Ascending aorta (tissue), 2 donors: ENCODE results near the gene PITHD1. TPM values are rescaled to one million over a fixed set of nuclear protein-coding genes. Genes with fewer than 3 reads are reported as not detected.
"Not testable (repeated sequence)": the region's sequence is repeated elsewhere in the genome, so short reads cannot be mapped to it uniquely, and the experiment has no call there.

Experiments
- DNase-seq, 2 donors: peaks; one replicate each; pipeline ENCODE4 v3.0.0-alpha.2; 2019; ENCODE audit warnings: low spot score in 2 of 2
- H3K27ac ChIP-seq, 2 donors: fragments of 200-600 bp; sonication (generic); one replicate each; pipeline ENCODE4 v1.5.1; 2016 to 2017; ENCODE audit warnings: mild to moderate bottlenecking in 1 of 2
- H3K27me3 ChIP-seq: fragments of 200-600 bp; sonication (generic); one replicate; pipeline ENCODE4 v1.5.1; 2017
- H3K36me3 ChIP-seq, 2 donors: fragments of 200-600 bp; sonication (generic); one replicate each; pipeline ENCODE4 v1.5.1; 2016
- H3K4me1 ChIP-seq, 2 donors: fragments of 200-600 bp; sonication (generic); one replicate each; pipeline ENCODE4 v1.5.1; 2016 to 2017; ENCODE audit warnings: mild to moderate bottlenecking in 1 of 2
- H3K4me3 ChIP-seq, 2 donors: fragments of 200-600 bp; sonication (generic); one replicate each; pipeline ENCODE4 v1.5.1; 2016 to 2017; ENCODE audit warnings: mild to moderate bottlenecking in 1 of 2
- H3K9me3 ChIP-seq, 2 donors: fragments of 200-600 bp; sonication (generic); one replicate each; pipeline ENCODE4 v1.5.1; 2016
- intact Hi-C: fragments of 100-400 bp; cut with DNase I; formaldehyde crosslinking; loops from one replicate; pipeline ENCODE4 v1.15.1; 2023
- total RNA-seq: library from RNA; depleted of rRNA; stranded (reverse); fragments of >200 nt; gene quantifications from one replicate; pipeline ENCODE4 v1.1.0, GENCODE V29; 2016
- TF ChIP-seq, protein P1 (sequence below), 3 experiments: fragments of 200-600 bp in 2 of 3; fragments of 450-650 bp in 1 of 3; sonication (generic) in 2 of 3; IDR thresholded peaks; one replicate each; pipeline ENCODE4 v1.5.1; 2016 to 2019; ENCODE audit warnings: antibody characterized with exemption in 3 of 3, mild to moderate bottlenecking in 1 of 3, moderate library complexity in 1 of 3

PITHD1 gene
- total RNA-seq, 1 donor from 2014 or later: 60.1 TPM

DNA sequence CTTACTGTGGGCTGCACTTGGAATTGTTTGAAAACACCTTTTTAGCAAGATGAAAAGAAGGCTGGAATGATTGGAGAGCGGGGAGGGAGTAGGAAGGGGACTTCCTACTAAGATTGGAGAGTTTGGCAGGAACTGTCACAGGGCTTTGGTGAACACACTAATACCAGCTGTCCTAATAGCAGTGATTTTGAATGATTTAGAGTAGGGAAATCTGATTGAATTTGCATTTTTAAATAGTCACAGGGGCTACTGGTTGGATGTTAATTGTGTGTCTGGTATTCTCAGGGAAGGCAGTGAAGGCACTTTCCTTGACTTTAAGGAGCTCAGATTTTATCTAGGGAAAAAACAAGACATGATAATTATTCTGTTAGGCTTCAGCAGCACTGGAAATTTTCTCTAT, 49.5 kb downstream of the PITHD1 start:
- Histone ChIP-seq H3K36me3 (no peaks in the 10 kb centered on the region), H3K4me3 (no peak overlapping the region), H3K27ac (no peak overlapping the region), H3K27me3 (no peaks in the 10 kb centered on the region), H3K4me1 (peaks cover 0 to 6% of the 10 kb centered on the region in 2 donors), H3K9me3 (no peaks in the 10 kb centered on the region)
- TF ChIP-seq, protein P1, sequence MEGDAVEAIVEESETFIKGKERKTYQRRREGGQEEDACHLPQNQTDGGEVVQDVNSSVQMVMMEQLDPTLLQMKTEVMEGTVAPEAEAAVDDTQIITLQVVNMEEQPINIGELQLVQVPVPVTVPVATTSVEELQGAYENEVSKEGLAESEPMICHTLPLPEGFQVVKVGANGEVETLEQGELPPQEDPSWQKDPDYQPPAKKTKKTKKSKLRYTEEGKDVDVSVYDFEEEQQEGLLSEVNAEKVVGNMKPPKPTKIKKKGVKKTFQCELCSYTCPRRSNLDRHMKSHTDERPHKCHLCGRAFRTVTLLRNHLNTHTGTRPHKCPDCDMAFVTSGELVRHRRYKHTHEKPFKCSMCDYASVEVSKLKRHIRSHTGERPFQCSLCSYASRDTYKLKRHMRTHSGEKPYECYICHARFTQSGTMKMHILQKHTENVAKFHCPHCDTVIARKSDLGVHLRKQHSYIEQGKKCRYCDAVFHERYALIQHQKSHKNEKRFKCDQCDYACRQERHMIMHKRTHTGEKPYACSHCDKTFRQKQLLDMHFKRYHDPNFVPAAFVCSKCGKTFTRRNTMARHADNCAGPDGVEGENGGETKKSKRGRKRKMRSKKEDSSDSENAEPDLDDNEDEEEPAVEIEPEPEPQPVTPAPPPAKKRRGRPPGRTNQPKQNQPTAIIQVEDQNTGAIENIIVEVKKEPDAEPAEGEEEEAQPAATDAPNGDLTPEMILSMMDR (IDR thresholded peaks at IDR 0.05): no peak
- DNase-seq: no peak
- intact Hi-C loops: no loop called here

GRCh38 chr1:23834156-23834555, 55.9 kb downstream of the PITHD1 start:
- H3K27me3 ChIP-seq, H3K4me1 ChIP-seq, H3K27ac ChIP-seq, H3K36me3 ChIP-seq, H3K9me3 ChIP-seq, DNase-seq, H3K4me3 ChIP-seq, intact Hi-C loops: not testable (repeated sequence)

DNA sequence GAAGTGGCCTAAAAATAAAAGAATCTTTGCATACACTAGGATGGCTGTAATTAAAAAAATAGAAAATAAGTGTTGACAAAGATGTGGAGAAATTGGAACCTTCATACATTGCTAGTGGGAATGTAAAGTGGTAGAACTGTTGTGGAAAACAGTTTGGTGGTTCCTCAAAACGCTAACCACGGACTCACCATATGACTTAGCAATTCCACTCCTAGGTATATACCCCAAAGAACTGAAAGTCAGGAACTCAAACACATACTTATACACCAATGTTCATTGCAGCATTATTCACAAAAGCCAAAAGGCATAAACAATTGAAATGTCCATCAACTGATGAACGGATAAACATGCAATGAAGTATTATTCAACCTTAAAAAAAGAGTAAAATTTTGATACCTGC, 57.8 kb downstream of the PITHD1 start:
- TF ChIP-seq, protein P1 (IDR thresholded peaks at IDR 0.05): no peak
- intact Hi-C loops: no loop called here
- H3K27ac ChIP-seq: no peak overlapping the region
- DNase-seq: no peak
- peaks cover 0 to 6% of the 10 kb centered on the region in 2 donors for H3K4me1 ChIP-seq
- no peaks in the 10 kb centered on the region for H3K27me3 ChIP-seq
- H3K36me3 ChIP-seq: no peaks in the 10 kb centered on the region
- no peak overlapping the region for H3K4me3 ChIP-seq
- H3K9me3 ChIP-seq: no peaks in the 10 kb centered on the region

Other genes with a start within 250 kb of the PITHD1 start
- gene E2F2, start 247.2 kb upstream of the PITHD1 start, total RNA-seq: not detected
- 1,094 TPM for gene ID3, start 218.9 kb upstream of the PITHD1 start, total RNA-seq
- 462 TPM for gene RPL11, start 86.6 kb upstream of the PITHD1 start, total RNA-seq
- gene ELOA, start 34.9 kb upstream of the PITHD1 start, total RNA-seq: 22.6 TPM
- 127 TPM for gene LYPLA2, start 12.7 kb downstream of the PITHD1 start, total RNA-seq
- 30.4 TPM for gene GALE, start 22.3 kb downstream of the PITHD1 start, total RNA-seq
- gene HMGCL, start 47.0 kb downstream of the PITHD1 start, total RNA-seq: 7.3 TPM
- gene FUCA1, start 89.9 kb downstream of the PITHD1 start, total RNA-seq: 11.1 TPM
- gene CNR2, start 134.9 kb downstream of the PITHD1 start, total RNA-seq: not detected
- gene PNRC2, start 181.4 kb downstream of the PITHD1 start, total RNA-seq: 62.7 TPM
- 80.6 TPM for gene SRSF10, start 201.9 kb downstream of the PITHD1 start, total RNA-seq